ENCODE results near the gene PHPT1. TPM values are rescaled to one million over a fixed set of nuclear protein-coding genes. Genes with fewer than 3 reads are reported as not detected.
A peak's percentile ranks its signal among the peaks of the same experiment; 100 is the strongest.

Gene PHPT1
- total and polyA plus RNA-seq, 2 of the 8 experiments (the other 6 are each of a cell fraction or from before 2014, with no cell fraction given): 109 to 226 TPM

DNA sequence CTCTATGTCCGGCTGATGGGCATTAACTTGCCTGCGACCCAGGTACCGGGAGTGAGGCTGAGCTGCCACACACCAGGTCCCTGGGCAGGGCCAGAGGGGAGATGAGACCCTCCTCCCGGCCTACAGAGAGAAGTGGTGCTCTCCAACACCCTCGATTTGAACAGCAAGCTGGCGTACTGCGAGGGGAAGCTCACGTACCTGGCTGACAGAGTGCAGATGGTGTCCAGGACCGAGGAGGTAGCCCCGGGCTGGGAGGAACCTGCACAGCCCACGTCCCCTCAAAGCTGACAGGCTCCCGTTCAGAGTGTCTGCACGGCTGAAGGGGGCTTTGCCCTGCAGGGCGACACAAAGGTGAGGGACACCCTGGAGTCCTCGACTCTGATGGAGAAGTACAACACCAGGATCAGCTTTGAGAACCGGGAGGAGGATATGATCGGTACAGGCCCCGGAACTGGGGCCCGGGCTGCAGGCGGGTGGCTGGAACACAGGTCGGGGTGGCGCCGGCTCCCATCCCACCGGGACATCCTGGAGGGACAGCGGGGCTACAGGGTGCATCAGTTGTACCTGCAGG, 42.5 kb upstream of the PHPT1 start:
- Histone ChIP-seq H2AK5ac (ENCODE audit: low read depth, low read length) (no peak overlapping the region), H4K5ac (ENCODE audit: insufficient read length, low read depth, low read length) (no peak overlapping the region), H2BK20ac (ENCODE audit: low read length) (no peak overlapping the region), H3K27ac (ENCODE audit: low read depth, low read length) (no peak overlapping the region), H2BK5ac (ENCODE audit: low read depth, low read length) (no peak overlapping the region), H2BK15ac (ENCODE audit: low read length) (no peak overlapping the region), H4K91ac (replicated peaks; ENCODE audit: insufficient read length, low read length) (peak overlapping the region; percentile 44), H3K4me2 (ENCODE audit: insufficient read depth in 1 of 2, low read depth in 2 of 2, low read length in 2 of 2) (peak overlapping the region; percentile 84 to 94), H2BK12ac (ENCODE audit: low read depth, low read length) (no peak overlapping the region), H3K18ac (ENCODE audit: extremely low read depth, low read length) (no peak overlapping the region), H2BK120ac (replicated peaks; ENCODE audit: low read depth, low read length) (no peak overlapping the region), H3K27me3 (replicated peaks in 1 of 4; ENCODE audit: control insufficient read depth in 3 of 4, extremely low read depth in 1 of 4, insufficient read depth in 3 of 4, low read length in 3 of 4) (peaks cover 0 to 17% (median 8%) of the 10 kb centered on the region in 4 experiments; a peak in 3 of 7 replicates), H2AFZ (ENCODE audit: low read length) (no peak overlapping the region), H3K79me1 (ENCODE audit: low read depth, low read length) (peaks cover 2% of the 10 kb centered on the region), H3K4ac (replicated peaks; ENCODE audit: insufficient read length, low read depth, low read length) (peak overlapping the region; percentile 27), H3K36me3 (ENCODE audit: control insufficient read depth in 2 of 4, insufficient read depth in 4 of 4, low read length in 3 of 4) (peaks cover 0 to 11% (median 1%) of the 10 kb centered on the region in 4 experiments; a peak in 3 of 8 replicates), H3K9me3 (ENCODE audit: insufficient read depth in 2 of 2, low read depth in 1 of 2, low read length in 1 of 2) (no peaks in the 10 kb centered on the region), H3K4me3 (ENCODE audit: extremely low read depth in 1 of 4, insufficient read depth in 2 of 4, low read depth in 3 of 4, low read length in 4 of 4) (peak overlapping the region; percentile 88 to 100 (median 94)), H3K23ac (ENCODE audit: insufficient read length) (no peak overlapping the region), H3K4me1 (replicated peaks in 1 of 4; ENCODE audit: control insufficient read depth in 3 of 4, insufficient read depth in 4 of 4, low read length in 3 of 4) (peaks cover 0 to 10% (median 7%) of the 10 kb centered on the region in 4 experiments; a peak in 6 of 7 replicates), H3K79me2 (ENCODE audit: control insufficient read depth in 1 of 2, insufficient read depth in 2 of 2, low read length in 2 of 2) (peaks cover 5 to 33% of the 10 kb centered on the region in 2 experiments), H4K20me1 (replicated peaks in 1 of 2; ENCODE audit: control insufficient read depth in 1 of 2, insufficient read depth in 2 of 2, low read length in 2 of 2) (peaks cover 5 to 12% of the 10 kb centered on the region in 2 experiments), H3K23me2 (ENCODE audit: low read depth, low read length) (peaks cover 9% of the 10 kb centered on the region; the same call in 1 of the 2 replicates), H4K8ac (ENCODE audit: extremely low read depth, insufficient read depth, low read length) (peak overlapping the region; percentile 48; the same call in 1 of the 2 replicates), H3K9ac (replicated peaks in 1 of 4; ENCODE audit: extremely low read depth in 1 of 4, low read depth in 3 of 4, low read length in 3 of 4) (peak overlapping the region in 1 of 4 experiments; percentile 56; a peak in 1 of 7 replicates), H3K56ac (replicated peaks; ENCODE audit: insufficient read length, low read depth, low read length) (no peak overlapping the region), H3K14ac (ENCODE audit: insufficient read length) (no peak overlapping the region)
- ChIA-PET CTCF (ENCODE audit: partially characterized antibody) (interaction anchor here (0.8 to 2.3 kb wide), 6 partner anchors 14 to 223 kb away, joined by 3 to 10 read pairs (median 6); partner anchors contain the start of gene AJM1), POLR2A (ENCODE audit: partially characterized antibody) (interaction anchor here (0.7 to 7.8 kb wide), 12 partner anchors 7 to 220 kb away, joined by 3 to 96 read pairs (median 6); partner anchors contain the start of genes AJM1 and CCDC183)
- WGBS, 2 experiments (ENCODE audit: extremely low coverage in 1 of 2, insufficient coverage in 1 of 2, insufficient read length in 1 of 2, insufficient replicate concordance in 2 of 2, low coverage in 1 of 2, low lambda C conversion rate in 2 of 2, missing lambda C conversion rate in 1 of 2): 82% methylated on average over 25 of the region's 25 CpGs; no CpG with 5 or more reads in 1 of the 2 experiments
- TF ChIP-seq ASH2L (IDR thresholded peaks at IDR 0.05; ENCODE audit: low read length) (no peak), RAD21 (IDR thresholded peaks at IDR 0.05 in 1 of 2, conservative IDR thresholded peaks at IDR 0.05 in 1 of 2; ENCODE audit: low read depth in 2 of 2, low read length in 2 of 2) (no peak), CTBP2 (IDR thresholded peaks at IDR 0.05; ENCODE audit: borderline replicate concordance, insufficient read depth, insufficient read length, low read length) (no peak), HDAC6 (IDR thresholded peaks at IDR 0.05; ENCODE audit: low read depth, low read length) (no peak), SP1 (IDR thresholded peaks at IDR 0.05; ENCODE audit: low read depth, low read length) (no peak), CBX8 (IDR thresholded peaks at IDR 0.05; ENCODE audit: borderline replicate concordance, low read depth, low read length) (no peak), SIX5 (IDR thresholded peaks at IDR 0.05; ENCODE audit: low read depth, low read length) (no peak), JUND (IDR thresholded peaks at IDR 0.05; ENCODE audit: low read length) (no peak), TEAD4 (IDR thresholded peaks at IDR 0.05; ENCODE audit: low read depth, low read length) (no peak)
- TF ChIP-seq, protein P1, sequence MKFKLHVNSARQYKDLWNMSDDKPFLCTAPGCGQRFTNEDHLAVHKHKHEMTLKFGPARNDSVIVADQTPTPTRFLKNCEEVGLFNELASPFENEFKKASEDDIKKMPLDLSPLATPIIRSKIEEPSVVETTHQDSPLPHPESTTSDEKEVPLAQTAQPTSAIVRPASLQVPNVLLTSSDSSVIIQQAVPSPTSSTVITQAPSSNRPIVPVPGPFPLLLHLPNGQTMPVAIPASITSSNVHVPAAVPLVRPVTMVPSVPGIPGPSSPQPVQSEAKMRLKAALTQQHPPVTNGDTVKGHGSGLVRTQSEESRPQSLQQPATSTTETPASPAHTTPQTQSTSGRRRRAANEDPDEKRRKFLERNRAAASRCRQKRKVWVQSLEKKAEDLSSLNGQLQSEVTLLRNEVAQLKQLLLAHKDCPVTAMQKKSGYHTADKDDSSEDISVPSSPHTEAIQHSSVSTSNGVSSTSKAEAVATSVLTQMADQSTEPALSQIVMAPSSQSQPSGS (IDR thresholded peaks at IDR 0.05; ENCODE audit: low read length): no peak
- no peak for DNase-seq (ENCODE audit: low read depth in 1 of 2, low spot score in 2 of 2)
- no peak for FAIRE-seq
